Left lung (tissue), 10 donors: Measurements from ENCODE around the gene PDLIM7. TPM values are rescaled to one million over a fixed set of nuclear protein-coding genes. Genes with fewer than 3 reads are reported as not detected.

Experiments used
- ATAC-seq: fragments of 200-7000 bp; cut with Tn5 transposase; one replicate; pipeline ENCODE4 v1.9.1; 2020; ENCODE audit warnings: moderate library complexity
- DNase-seq, 4 donors: peaks; one replicate each; pipeline ENCODE4 v3.0.0-alpha.2; 2013 to 2020
- H3K27ac ChIP-seq, 2 donors: fragments of 200-600 bp; sonication (generic) in 1 of 2; one replicate each; pipeline versions ENCODE4 v1.5.0 to v1.8.0; 2020 to 2021
- H3K27me3 ChIP-seq, 2 donors: fragments of 200-600 bp; sonication (generic) in 1 of 2; one replicate each; pipeline versions ENCODE4 v1.5.0 to v1.8.0; 2020 to 2021
- H3K36me3 ChIP-seq, 2 donors: fragments of 200-600 bp; sonication (generic) in 1 of 2; one replicate each; pipeline versions ENCODE4 v1.5.0 to v1.8.0; 2020 to 2021
- H3K4me1 ChIP-seq, 2 donors: fragments of 200-600 bp; one replicate each; pipeline ENCODE4 v1.8.0; 2021
- H3K4me3 ChIP-seq, 2 donors: fragments of 200-600 bp; sonication (generic) in 1 of 2; one replicate each; pipeline versions ENCODE4 v1.5.0 to v1.8.0; 2020 to 2021; ENCODE audit warnings: mild to moderate bottlenecking in 1 of 2
- H3K9me3 ChIP-seq, 2 donors: fragments of 200-600 bp; sonication (generic) in 1 of 2; one replicate each; pipeline versions ENCODE4 v1.5.0 to v1.8.0; 2020 to 2021
- intact Hi-C, 2 donors: fragments of 100-400 bp; cut with DNase I; formaldehyde crosslinking; loops; one replicate each; pipeline versions ENCODE4 v1.11.2 to v1.14.2; 2022
- polyA plus RNA-seq, 6 donors: library from polyadenylated mRNA; unstranded; fragments of 120-200 nt; gene quantifications; one replicate each; pipeline ENCODE4 v1.2.1, GENCODE V29; 2013; ENCODE audit not compliant: insufficient read length in 6 of 6
- total RNA-seq, 2 donors: library from RNA; stranded (reverse); fragmentation: NEBNext Ultra II Directional; extraction: Animal tissue kit (Norgen Biotek cat#: 25700); gene quantifications; one replicate each; pipeline ENCODE4 v1.2.1, GENCODE V29; 2021
- TF ChIP-seq, protein P1 (sequence below), 2 donors: fragments of 200-600 bp; sonication (generic) in 1 of 2; IDR thresholded peaks; one replicate each; pipeline versions ENCODE4 v1.5.0 to v1.8.0; 2021; ENCODE audit warnings: antibody characterized with exemption in 2 of 2
- donor health status: DM: no; HTN: yes; CAD: no.
- donor health status: DM: no; HTN: no; CAD: no.

Gene PDLIM7
- total and polyA plus RNA-seq, 8 donors: 60.9 to 141 (median 90.2) TPM

GRCh38 chr5:177524941-177525655 lies 27.7 kb upstream of the PDLIM7 start:
- intact Hi-C loops: no loop called here
- peaks cover 0 to 98% of the 10 kb centered on the region in 2 donors for H3K36me3 ChIP-seq

DNA sequence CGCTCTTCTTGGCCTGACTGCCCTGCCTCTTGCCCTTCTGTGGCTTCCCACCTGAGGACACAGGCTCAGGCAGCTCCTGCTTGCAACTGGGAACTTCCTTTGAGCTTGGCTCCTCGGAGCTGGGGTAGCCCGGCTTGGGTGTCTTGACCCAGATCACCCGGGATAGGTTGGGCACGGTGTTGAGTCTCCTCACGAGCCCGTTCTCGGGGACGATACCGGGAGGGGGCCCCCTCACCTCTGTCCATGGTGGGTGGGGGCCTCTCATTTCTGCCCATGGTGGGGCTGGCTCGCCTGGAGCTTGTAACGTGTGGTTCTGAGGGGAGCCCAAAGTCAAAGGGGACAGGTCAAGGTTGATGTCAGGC lies 27.1 kb upstream of the PDLIM7 start:
- TF ChIP-seq, protein P1, sequence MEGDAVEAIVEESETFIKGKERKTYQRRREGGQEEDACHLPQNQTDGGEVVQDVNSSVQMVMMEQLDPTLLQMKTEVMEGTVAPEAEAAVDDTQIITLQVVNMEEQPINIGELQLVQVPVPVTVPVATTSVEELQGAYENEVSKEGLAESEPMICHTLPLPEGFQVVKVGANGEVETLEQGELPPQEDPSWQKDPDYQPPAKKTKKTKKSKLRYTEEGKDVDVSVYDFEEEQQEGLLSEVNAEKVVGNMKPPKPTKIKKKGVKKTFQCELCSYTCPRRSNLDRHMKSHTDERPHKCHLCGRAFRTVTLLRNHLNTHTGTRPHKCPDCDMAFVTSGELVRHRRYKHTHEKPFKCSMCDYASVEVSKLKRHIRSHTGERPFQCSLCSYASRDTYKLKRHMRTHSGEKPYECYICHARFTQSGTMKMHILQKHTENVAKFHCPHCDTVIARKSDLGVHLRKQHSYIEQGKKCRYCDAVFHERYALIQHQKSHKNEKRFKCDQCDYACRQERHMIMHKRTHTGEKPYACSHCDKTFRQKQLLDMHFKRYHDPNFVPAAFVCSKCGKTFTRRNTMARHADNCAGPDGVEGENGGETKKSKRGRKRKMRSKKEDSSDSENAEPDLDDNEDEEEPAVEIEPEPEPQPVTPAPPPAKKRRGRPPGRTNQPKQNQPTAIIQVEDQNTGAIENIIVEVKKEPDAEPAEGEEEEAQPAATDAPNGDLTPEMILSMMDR (IDR thresholded peaks at IDR 0.05): no peak
- Histone ChIP-seq H3K36me3 (peaks cover 0 to 98% of the 10 kb centered on the region in 2 donors), H3K4me1 (peaks cover 0 to 5% of the 10 kb centered on the region in 2 donors), H3K27me3 (no peaks in the 10 kb centered on the region), H3K27ac (no peak overlapping the region), H3K9me3 (no peaks in the 10 kb centered on the region), H3K4me3 (no peak overlapping the region)
- DNase-seq (no peak), ATAC-seq (no peak)
- intact Hi-C loops: no loop called here

More at GRCh38 chr5:177524941-177525655, 27.7 kb upstream of the PDLIM7 start:
- TF ChIP-seq, protein P1 (IDR thresholded peaks at IDR 0.05): no peak
- no peaks in the 10 kb centered on the region for H3K27me3 ChIP-seq
- peaks cover 0 to 5% of the 10 kb centered on the region in 2 donors for H3K4me1 ChIP-seq
- no peak overlapping the region for H3K27ac ChIP-seq
- H3K9me3 ChIP-seq: no peaks in the 10 kb centered on the region
- ATAC-seq (no peak), DNase-seq (peak in 1 of 4 donors; percentile 5)
- H3K4me3 ChIP-seq: no peak overlapping the region

- DNase-seq: no peak
- intact Hi-C loops: no loop called here
Measured at GRCh38 chr5:177523711-177524538, 26.5 kb upstream of the PDLIM7 start.

DNA sequence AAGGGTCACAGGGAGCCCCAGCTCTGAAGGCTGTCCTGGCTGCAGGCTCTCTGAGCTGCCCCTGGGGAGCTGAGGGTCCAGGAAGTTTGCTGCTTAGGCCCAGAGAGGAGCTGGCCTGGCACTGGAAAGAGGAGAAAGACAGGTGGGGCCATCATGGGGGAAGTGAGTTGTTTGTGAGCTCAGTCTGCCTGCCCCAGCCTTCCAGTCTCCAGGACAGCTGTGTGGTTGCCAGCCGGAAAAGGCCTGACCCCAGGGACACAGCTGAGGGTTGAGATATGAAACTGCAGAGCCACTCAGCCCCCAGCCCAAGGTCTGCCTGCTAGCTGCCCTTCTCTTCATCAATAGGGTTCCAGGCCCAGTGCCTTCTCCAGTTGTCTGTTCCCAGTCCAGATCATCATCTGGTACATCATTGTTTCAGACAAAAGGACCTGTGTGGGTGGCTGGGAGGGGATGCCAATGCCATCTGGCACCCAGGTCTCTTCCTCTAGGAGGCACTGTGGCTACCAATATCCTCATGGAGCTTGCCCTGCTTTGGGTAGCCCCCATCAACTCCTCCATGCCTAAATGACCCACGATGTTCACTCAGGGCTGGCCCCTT lies 23.6 kb upstream of the PDLIM7 start:
- DNase-seq: no peak

More at GRCh38 chr5:177523711-177524538, 26.5 kb upstream of the PDLIM7 start:
- Histone ChIP-seq H3K27ac (no peak overlapping the region), H3K36me3 (peaks cover 0 to 97% of the 10 kb centered on the region in 2 donors), H3K4me1 (peaks cover 0 to 6% of the 10 kb centered on the region in 2 donors), H3K4me3 (no peak overlapping the region), H3K27me3 (no peaks in the 10 kb centered on the region), H3K9me3 (no peaks in the 10 kb centered on the region)
- no peak for ATAC-seq
- TF ChIP-seq, protein P1 (IDR thresholded peaks at IDR 0.05): no peak

More for the DNA sequence above, 23.6 kb upstream of the PDLIM7 start:
- Histone ChIP-seq H3K4me3 (no peak overlapping the region), H3K27ac (no peak overlapping the region), H3K27me3 (no peaks in the 10 kb centered on the region), H3K4me1 (peaks cover 4 to 16% of the 10 kb centered on the region in 2 donors), H3K36me3 (peaks cover 0 to 68% of the 10 kb centered on the region in 2 donors), H3K9me3 (no peaks in the 10 kb centered on the region)
- TF ChIP-seq, protein P1 (IDR thresholded peaks at IDR 0.05): no peak
- no peak for ATAC-seq
- intact Hi-C loops: no loop called here
